Spleen (tissue), 11 donors: ENCODE measurements around the gene PBRM1. TPM values are rescaled to one million over a fixed set of nuclear protein-coding genes. Genes with fewer than 3 reads are reported as not detected.

Experiments used
- DNase-seq: peaks from one replicate; pipeline ENCODE4 v3.0.0-alpha.2; 2020
- H3K27ac ChIP-seq, 8 donors: fragments of 200-600 bp; sonication (generic) in 7 of 8; 1 replicate in 4 of 8; 2 replicates in 4 of 8; pipeline versions ENCODE4 v1.5.0 to v1.8.0; 2016 to 2021; ENCODE audit warnings: inconsistent platforms in 4 of 8, mild to moderate bottlenecking in 4 of 8, moderate library complexity in 1 of 8
- H3K27me3 ChIP-seq, 7 donors: fragments of 200-600 bp; sonication (generic) in 6 of 7; replicated peaks in 1 of 7; 1 replicate in 4 of 7; 2 replicates in 3 of 7; pipeline versions ENCODE4 v1.5.0 to v1.8.0; 2016 to 2021; ENCODE audit warnings: inconsistent platforms in 3 of 7, mild to moderate bottlenecking in 1 of 7
- H3K36me3 ChIP-seq, 6 donors: fragments of 200-600 bp; sonication (generic) in 5 of 6; 1 replicate in 4 of 6; 2 replicates in 2 of 6; pipeline versions ENCODE4 v1.5.0 to v1.8.0; 2016 to 2021; ENCODE audit warnings: inconsistent platforms in 2 of 6
- H3K4me1 ChIP-seq, 6 donors: fragments of 200-600 bp; sonication (generic) in 5 of 6; 1 replicate in 3 of 6; 2 replicates in 3 of 6; pipeline versions ENCODE4 v1.5.0 to v1.8.0; 2016 to 2021; ENCODE audit warnings: inconsistent platforms in 3 of 6
- H3K4me3 ChIP-seq, 8 donors: fragments of 200-600 bp; sonication (generic) in 7 of 8; 1 replicate in 4 of 8; 2 replicates in 4 of 8; pipeline versions ENCODE4 v1.5.0 to v1.8.0; 2016 to 2021; ENCODE audit warnings: inconsistent platforms in 4 of 8, mild to moderate bottlenecking in 4 of 8, moderate library complexity in 2 of 8
- H3K9me3 ChIP-seq, 8 donors: fragments of 200-600 bp; sonication (generic) in 7 of 8; 1 replicate in 4 of 8; 2 replicates in 4 of 8; pipeline versions ENCODE4 v1.5.0 to v1.8.0; 2016 to 2021; ENCODE audit warnings: inconsistent platforms in 4 of 8
- CTCF ChIP-seq, 11 experiments: fragments of 200-600 bp in 7 of 11; fragments of 450-650 bp in 4 of 11; sonication (generic) in 4 of 11; IDR thresholded peaks in 8 of 11; conservative IDR thresholded peaks in 3 of 11; 1 replicate in 7 of 11; 2 replicates in 4 of 11; pipeline versions ENCODE4 v1.4.0 to v1.8.0; 2016 to 2021; ENCODE audit warnings: antibody characterized with exemption in 11 of 11, inconsistent platforms in 4 of 11, mild to moderate bottlenecking in 1 of 11
- POLR2A ChIP-seq, 3 donors: fragments of 450-650 bp; IDR thresholded peaks; one replicate each; pipeline ENCODE4 v1.5.1; 2017; ENCODE audit warnings: antibody characterized with exemption in 3 of 3, mild to moderate bottlenecking in 1 of 3
- POLR2AphosphoS5 ChIP-seq, 3 donors: sonication (generic); formaldehyde crosslinking; IDR thresholded peaks; one replicate each; pipeline ENCODE4 v1.5.1; 2017; ENCODE audit warnings: antibody characterized with exemption in 3 of 3
- WGBS, 5 donors: extraction: QIAGEN DNeasy Blood & Tissue Kit in 3 of 5; methylation state at CpG; one replicate each; pipeline versions ENCODE4 v1.1.5 to v1.1.7; 2013 to 2018; 5-methylcytosine and 5-hydroxymethylcytosine counted together
- intact Hi-C: fragments of 100-400 bp; cut with DNase I; formaldehyde crosslinking; loops from one replicate; pipeline ENCODE4 v1.15.0; 2023; ENCODE audit warnings: low total_unique reads
- polyA plus RNA-seq, 3 donors: library from polyadenylated mRNA; stranded (reverse); fragments of 200-250 nt; gene quantifications; one replicate each; pipeline ENCODE4 v1.2.1, GENCODE V29; 2013
- total RNA-seq, 7 donors: library from RNA; depleted of rRNA in 3 of 7; stranded (reverse); fragments of >200 nt in 3 of 7; fragmentation: NEBNext Ultra II Directional in 4 of 7; extraction: Animal tissue kit (Norgen Biotek cat#: 25700) in 4 of 7; gene quantifications; one replicate each; pipeline versions ENCODE4 v1.1.0 to v1.2.1, GENCODE V29; 2016 to 2021
- donor health status: healthy with polysubstance abuse.
- donor health status: DM: no; HTN: no; CAD: no; lungs with moderate emphysema.
- donor health status: DM: no; HTN: no; CAD: no.
- donor health status: Bipolar disorder and iron deficiency.
- donor health status: healthy.
- donor health status: DM: no; HTN: no; CAD: no.
- donor health status: DM: yes; HTN: yes; CAD: no.

The PBRM1 gene
- total and polyA plus RNA-seq, 10 donors: 5.7 to 125 (median 69.5) TPM

GRCh38 chr3:52714335-52715302 lies 28.9 kb upstream of the PBRM1 start:
- Histone ChIP-seq H3K9me3 (peaks cover 0 to 9% (median 5%) of the 10 kb centered on the region in 8 donors), H3K27me3 (no peaks in the 10 kb centered on the region), H3K4me3 (no peak overlapping the region), H3K36me3 (peaks cover 0 to 48% (median 3%) of the 10 kb centered on the region in 6 donors), H3K4me1 (peaks cover 0 to 15% (median 1%) of the 10 kb centered on the region in 6 donors), H3K27ac (no peak overlapping the region)
- TF ChIP-seq POLR2AphosphoS5 (IDR thresholded peaks at IDR 0.05): no peak
- TF ChIP-seq POLR2A (IDR thresholded peaks at IDR 0.05): no peak
- no peak for TF ChIP-seq CTCF (IDR thresholded peaks at IDR 0.05 in 8 of 11, conservative IDR thresholded peaks at IDR 0.05 in 3 of 11)
- no peak for DNase-seq
- intact Hi-C loops: no loop called here
- WGBS, 5 donors: 71 to 84% (median 81%) methylated on average over 26 to 39 of the region's 39 CpGs

GRCh38 chr3:52712291-52713212 lies 26.8 kb upstream of the PBRM1 start:
- peaks cover 5 to 36% (median 11%) of the 10 kb centered on the region in 6 donors for H3K4me1 ChIP-seq
- peaks cover 0 to 58% (median 12%) of the 10 kb centered on the region in 6 donors for H3K36me3 ChIP-seq
- H3K4me3 ChIP-seq: no peak overlapping the region
- intact Hi-C loops: no loop called here
- H3K9me3 ChIP-seq: no peaks in the 10 kb centered on the region
- no peaks in the 10 kb centered on the region for H3K27me3 ChIP-seq
- H3K27ac ChIP-seq: no peak overlapping the region
- WGBS, 5 donors: 95 to 97% (median 96%) methylated on average over 17 of the region's 17 CpGs
- no peak for TF ChIP-seq POLR2A (IDR thresholded peaks at IDR 0.05)
- no peak for TF ChIP-seq POLR2AphosphoS5 (IDR thresholded peaks at IDR 0.05)
- TF ChIP-seq CTCF (IDR thresholded peaks at IDR 0.05 in 8 of 11, conservative IDR thresholded peaks at IDR 0.05 in 3 of 11): no peak
- no peak for DNase-seq

- Histone ChIP-seq H3K27ac (peak overlapping the region in 5 of 8 donors; percentile 21 to 54 (median 29)), H3K9me3 (no peaks in the 10 kb centered on the region), H3K4me3 (no peak overlapping the region), H3K27me3 (no peaks in the 10 kb centered on the region), H3K36me3 (peaks cover 0 to 52% (median 13%) of the 10 kb centered on the region in 6 donors), H3K4me1 (peaks cover 17 to 50% (median 25%) of the 10 kb centered on the region in 6 donors)
- WGBS, 5 donors: 62 to 77% (median 73%) methylated on average over 2 of the region's 2 CpGs
- TF ChIP-seq POLR2A (IDR thresholded peaks at IDR 0.05) (no peak), POLR2AphosphoS5 (IDR thresholded peaks at IDR 0.05) (peak in 1 of 3 donors; percentile 5)
- intact Hi-C loops: no loop called here
- no peak for DNase-seq
These were observed 24.8 kb upstream of the PBRM1 start for GRCh38 chr3:52710512-52710911.

- Histone ChIP-seq H3K27me3 (no peaks in the 10 kb centered on the region), H3K9me3 (no peaks in the 10 kb centered on the region), H3K4me1 (peaks cover 30 to 79% (median 40%) of the 10 kb centered on the region in 6 donors), H3K4me3 (peak overlapping the region in 6 of 8 donors; percentile 92 to 100 (median 100)), H3K27ac (peak overlapping the region in 5 of 8 donors; percentile 15 to 96 (median 93)), H3K36me3 (peaks cover 0 to 48% (median 13%) of the 10 kb centered on the region in 6 donors)
- intact Hi-C loops: no loop called here
- WGBS, 5 donors: 24 to 46% (median 27%) methylated on average over 4 of the region's 4 CpGs
- no peak for TF ChIP-seq CTCF (IDR thresholded peaks at IDR 0.05 in 8 of 11, conservative IDR thresholded peaks at IDR 0.05 in 3 of 11)
- no peak for TF ChIP-seq POLR2AphosphoS5 (IDR thresholded peaks at IDR 0.05)
- TF ChIP-seq POLR2A (IDR thresholded peaks at IDR 0.05): no peak
- no peak for DNase-seq
These were observed 21.9 kb upstream of the PBRM1 start for GRCh38 chr3:52707585-52707984.
